GM18502 (cell line): ENCODE measurements around the gene ZNF280C.

Source experiments
- ATAC-seq: cut with Tn5 transposase; IDR thresholded peaks from one replicate; pipeline ENCODE4 v1.9.1; 2021; ENCODE audit warnings: mild to moderate bottlenecking; ENCODE audit not compliant: unreplicated experiment, poor library complexity

The ZNF280C gene

DNA sequence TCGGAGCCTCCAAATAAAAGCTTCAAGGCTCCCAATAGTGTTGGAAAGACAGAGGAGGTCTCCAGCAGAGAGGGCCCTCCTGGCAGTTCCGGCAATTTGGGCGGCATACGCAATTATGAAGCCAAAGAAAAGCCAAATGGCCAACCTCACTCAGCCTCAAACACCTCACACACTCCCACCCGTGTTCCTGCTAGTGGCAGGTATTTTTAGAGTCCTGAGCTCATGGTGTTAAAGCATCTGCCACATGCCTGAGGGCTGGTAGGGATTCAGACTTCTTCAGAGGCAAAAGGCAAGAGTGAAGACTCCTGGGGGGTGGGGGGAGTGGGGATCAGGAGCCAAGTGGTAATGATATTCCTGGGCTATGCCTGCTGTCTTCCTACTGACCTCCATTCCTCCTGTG lies 89.5 kb downstream of the ZNF280C start:
- ATAC-seq = no peak

DNA sequence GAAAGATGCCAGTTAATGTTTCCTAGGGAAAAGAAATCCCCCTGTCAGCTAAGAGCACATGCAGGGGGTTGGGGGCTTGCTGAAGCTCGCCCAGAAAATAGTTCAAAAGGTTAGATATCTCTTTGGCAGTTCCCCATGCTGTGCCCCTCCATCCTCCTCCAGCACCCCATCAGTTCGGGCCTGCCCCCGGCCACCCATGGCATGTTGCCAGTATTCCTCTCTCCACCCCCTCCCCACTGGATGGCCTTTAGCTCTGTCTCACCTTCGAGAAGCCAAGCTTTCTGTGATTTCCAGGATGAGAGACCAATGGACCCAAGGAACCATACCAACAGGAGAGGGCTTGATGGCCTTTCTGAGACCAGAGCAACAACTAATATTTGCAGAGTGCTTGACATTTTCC lies 91.8 kb downstream of the ZNF280C start:
- ATAC-seq = no peak

DNA sequence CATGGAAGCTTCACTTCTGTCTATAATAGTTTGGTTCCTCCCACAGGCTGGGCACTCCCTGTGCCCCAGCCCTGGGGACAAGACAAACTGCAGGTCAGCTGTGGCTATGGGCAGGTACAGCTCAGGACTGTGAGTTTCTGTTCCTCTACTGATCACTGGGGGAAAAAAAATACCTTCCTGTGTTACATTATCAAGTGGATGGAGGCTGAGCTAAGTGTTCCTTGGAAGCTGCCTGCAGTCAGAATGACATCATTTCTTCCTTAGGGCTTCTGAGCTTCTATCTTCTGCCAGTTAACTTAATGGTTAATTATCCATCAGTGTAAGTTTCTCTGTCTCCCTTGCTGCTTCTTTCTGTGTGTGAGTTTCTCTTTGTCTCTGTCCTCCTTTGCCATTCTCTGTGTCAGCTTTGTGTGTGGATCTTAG lies 92.3 kb downstream of the ZNF280C start:
- ATAC-seq = peak; percentile 74

DNA sequence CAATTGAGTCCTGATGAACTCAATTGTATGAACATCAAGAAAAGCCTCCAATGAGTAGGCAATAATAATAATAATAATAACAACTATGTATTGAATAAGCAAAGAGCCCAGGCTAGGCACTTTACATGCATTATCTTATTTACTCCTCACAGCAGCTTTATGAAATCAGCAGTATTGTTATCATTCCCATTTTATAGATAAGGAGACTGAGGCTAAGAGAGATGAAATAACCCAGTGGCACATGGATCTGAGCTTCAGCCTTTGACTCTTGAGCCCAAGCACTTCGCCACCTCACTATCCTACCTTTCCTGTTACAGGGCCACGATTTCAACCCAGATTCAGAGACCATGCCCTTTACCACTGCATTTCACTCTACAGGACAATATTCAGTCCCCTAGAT lies 93.8 kb downstream of the ZNF280C start:
- ATAC-seq = no peak

DNA sequence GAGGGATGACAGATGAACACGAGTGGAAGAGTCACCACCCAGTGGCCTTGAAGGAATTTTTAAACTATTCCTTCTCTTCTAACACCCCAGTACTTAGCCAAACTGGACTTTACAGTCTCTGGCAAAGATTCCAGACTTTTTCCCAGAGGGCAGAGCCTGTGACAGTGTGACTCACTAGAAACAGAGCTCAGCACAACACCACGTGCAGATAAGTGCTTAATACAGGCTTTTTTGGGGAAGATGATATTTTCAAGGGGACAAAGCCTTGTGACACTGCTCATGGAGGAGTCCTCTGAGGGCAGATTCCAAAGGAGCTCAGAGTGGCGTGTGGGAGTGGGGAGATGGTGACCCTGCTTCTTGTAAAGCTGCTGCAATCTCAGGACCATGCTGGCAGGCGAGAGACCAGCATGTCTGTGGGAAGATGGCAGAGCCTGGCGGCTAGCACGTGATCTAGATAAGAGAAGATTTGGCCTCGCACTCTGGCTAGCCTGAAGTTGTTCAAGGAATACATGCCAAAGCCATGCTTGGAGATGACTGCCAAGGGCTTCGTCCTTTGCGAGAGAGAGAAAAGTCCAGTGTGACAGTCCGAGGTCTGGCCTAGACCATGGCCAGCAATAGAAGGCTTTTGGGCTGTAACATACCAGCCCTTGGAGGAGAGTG lies 94.5 kb downstream of the ZNF280C start:
- ATAC-seq = no peak

DNA sequence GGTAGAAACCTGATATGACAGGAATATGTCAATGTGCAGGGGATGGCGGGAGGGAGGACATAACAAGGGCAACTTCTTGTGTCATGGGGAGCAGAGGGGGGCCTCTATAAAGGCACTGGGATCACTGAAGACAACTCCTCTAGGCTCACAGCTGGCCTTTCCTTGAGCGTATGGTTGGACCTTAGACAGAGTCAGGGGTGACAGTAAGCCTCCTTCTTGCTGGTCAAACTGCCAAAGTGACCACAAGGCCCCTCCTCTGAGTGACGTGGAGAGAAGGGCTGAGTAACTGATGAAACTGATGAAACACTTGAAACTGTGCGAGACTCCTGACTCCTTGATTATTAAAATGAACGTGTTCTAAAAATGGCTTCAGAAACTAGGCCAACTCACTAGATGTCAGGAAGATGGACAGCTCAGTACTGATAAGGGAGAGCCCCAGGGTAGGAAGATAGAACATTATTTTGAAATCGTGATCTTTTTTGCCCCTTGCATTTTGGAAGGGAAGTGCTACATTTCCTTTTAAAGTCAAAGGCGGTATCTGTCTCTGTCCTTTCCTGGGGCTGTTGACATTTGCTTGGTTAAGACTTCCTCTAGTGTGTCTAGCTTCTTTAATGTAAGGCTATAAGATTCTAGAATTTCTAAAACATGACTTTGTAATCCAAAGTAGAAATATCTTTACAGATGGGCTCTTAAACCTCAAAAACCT lies 95.4 kb downstream of the ZNF280C start:
- ATAC-seq = peak; percentile 36

DNA sequence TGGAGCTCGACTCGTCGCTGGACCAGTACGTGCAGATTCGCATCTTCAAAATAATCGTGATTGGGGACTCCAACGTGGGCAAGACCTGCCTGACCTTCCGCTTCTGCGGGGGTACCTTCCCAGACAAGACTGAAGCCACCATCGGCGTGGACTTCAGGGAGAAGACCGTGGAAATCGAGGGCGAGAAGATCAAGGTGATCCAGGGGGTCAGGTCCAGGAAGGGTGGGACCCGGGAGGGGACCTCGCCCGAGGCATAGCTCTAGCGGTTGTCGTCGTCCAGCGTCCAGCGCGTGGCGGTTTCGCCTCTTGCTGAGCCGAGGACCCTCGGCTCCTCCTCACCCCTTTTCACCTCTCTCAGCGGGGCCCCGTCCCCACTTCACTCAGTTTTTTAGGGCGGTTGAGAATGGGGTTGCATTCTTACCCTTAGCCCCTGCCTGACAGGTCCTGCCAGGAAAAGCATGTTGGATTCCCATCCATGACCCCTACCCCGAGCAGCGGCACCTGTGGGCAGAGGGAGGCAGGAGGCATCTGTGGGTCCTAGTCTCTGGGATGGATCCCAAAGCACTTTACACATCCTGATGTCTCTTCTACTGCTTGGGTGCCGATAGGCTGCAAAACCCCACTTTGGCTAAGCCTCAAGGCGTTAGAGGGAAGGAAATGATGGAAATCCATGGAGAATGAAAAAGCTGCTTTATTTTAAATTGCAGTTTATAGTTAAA lies 96.4 kb downstream of the ZNF280C start:
- ATAC-seq = no peak

DNA sequence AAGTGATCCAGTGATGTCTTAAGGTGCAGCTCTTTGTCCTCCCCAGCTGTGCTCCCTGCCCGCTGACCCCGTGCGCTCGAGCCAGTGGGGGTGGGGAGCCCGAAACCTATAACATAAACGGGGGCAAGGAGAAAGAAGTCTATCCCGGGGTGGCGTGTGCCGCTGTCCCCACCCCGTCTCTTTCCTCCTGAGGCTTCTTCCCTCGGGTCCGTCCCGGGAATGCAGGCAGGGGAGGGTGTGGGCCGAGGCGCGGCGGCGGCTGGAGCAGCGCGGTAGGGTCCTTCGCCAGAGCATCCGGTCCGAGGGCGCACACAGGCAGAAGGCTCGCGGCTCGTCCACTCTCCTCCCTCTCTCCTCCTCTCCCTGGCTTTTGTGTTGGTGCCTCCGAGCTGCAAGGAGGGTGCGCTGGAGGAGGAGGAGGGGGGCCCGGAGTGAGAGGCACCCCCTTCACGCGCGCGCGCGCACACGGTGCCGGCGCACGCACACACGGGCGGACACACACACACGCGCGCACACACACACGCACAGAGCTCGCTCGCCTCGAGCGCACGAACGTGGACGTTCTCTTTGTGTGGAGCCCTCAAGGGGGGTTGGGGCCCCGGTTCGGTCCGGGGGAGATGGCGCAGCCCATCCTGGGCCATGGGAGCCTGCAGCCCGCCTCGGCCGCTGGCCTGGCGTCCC lies 97.1 kb downstream of the ZNF280C start, which contains the start of gene RAB33A:
TSS of gene RAB33A (plus strand) at position 517 of the 681 bp plus-strand sequence. CDS start at position 618, 101 bp downstream.
- peak; percentile 14 for ATAC-seq

DNA sequence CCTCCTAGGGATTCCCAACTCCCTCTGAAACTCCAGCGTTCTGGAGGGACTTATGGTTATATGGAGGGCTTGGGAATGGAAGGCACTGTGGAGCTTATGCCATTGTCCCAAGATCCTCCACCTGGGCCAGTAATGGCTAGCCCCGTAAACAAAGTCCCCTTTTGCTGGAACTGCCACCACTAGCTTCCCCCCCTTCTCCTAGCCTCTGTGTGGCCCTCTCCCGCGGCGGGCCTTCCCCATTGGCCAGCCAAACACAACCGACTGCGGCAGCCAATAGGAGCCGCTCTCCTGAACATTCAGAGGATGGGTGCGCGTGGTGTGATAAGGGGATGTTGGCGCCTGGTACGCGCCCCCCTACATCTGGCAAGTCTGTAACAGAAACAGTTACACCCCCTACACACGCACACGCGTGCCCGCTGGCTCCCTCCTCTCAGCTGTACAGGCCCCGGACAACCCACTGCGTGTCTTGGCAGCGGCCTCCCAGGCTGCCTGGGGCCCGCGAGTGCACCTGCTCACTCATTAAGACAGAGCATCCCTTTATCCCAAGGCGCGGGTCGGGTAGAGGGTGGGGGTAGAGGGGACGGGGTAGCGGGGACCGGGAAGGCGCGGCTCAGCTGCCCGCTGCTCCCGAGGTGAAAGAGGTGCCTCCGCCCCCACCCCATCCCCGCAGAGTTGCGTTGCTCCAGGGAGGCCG lies 97.8 kb downstream of the ZNF280C start:
- peak; percentile 83 for ATAC-seq

DNA sequence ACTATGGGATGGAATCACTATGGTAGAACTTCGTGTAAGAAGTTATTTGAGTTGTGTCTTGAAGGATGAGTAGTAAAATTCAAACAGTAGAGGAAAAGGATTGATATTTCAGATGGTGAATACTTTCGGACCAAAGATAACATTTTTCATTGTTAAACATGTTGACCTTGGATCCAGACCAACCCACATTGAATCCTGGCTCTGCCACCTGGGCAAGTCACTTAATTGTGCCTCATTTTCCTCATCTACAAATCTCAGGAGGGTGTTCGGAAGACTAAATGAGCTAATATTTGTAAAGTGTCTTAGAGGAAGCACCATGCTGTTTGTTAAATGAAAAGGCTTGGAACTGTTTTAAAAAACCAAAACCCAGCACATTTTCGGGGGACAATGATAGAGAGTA lies 101.7 kb downstream of the ZNF280C start:
- ATAC-seq = no peak

DNA sequence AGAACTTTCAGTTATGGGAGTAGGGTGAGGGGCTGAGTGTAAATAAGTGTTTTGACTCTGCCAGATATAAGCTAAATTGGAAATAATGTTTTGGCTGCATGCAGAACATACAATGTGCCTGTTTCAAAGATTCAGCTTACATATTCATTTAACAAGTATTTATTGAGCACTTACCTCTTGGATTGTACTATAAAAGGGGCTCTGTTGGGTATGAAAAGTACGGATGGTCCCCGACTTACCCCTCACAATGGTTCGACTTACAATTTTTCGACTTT lies 102.3 kb downstream of the ZNF280C start:
- no peak for ATAC-seq

DNA sequence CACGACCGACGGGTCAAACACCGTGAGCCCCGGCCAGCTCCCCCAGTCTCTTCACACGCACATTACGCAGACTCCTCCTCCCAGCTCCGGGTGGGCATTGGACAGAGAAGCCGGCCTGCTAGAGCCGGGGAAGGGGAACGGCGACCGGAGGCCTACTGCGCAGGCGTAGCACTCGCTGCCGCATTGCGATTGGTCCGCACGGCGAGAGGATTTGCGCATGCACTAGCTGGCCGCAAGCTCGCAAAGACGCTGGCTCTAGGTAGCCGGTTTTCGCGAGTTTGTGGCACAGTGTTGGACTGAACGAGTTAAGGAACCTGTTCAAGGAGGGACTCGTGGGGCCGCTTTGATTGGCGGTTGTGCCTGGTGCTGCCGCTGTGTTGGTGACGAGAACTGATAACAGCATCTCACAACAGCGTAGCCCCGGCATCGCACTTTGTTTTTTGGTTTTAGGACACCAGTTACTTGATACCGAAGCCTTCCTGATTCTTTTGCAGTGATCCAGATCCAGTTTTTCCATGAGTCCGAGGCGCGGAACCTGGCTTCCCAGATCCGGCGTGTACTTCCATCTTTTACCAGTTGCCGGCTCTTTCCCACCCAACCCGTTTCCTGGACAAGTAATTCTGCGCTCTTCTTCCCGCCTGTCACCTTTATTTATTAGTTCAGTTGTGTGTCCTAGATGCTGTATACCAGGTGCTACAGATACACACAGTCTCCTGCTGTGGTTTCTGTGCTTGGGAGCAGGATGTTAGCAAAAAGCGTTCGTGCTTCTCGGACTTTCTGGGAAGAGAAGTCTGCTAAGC lies 102.8 kb downstream of the ZNF280C start, which contains the start of gene AIFM1:
TSS of gene AIFM1 (minus strand) at position 139 of the 800 bp plus-strand sequence. CDS start 185 bp downstream, outside the sequence.
- ATAC-seq = peak; percentile 90

DNA sequence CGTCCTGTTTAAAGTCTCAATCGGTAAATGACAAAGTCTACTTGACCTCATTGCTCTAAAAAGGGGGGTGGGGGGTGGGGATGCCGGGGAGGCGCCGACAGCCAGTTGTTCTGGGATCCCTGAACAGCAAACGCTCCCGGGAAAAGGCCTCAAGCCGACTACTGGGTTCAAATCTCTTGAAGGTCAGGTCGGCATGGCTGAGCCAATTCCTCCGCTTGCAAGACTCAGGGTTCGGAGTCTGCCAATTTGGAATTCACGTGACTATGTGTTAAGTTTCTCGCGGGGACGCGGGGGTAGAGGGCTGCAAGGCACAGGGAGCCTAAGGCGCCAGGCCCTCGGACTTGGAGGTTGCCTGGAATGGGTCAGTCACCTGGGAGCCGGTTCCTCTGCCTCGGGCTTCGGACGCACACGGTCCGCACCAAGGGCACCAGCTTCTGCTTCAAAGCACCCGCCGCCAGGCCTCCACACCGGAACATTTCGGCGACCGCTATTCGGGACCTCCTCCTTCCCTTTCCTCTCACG lies 103.5 kb downstream of the ZNF280C start:
- no peak for ATAC-seq

DNA sequence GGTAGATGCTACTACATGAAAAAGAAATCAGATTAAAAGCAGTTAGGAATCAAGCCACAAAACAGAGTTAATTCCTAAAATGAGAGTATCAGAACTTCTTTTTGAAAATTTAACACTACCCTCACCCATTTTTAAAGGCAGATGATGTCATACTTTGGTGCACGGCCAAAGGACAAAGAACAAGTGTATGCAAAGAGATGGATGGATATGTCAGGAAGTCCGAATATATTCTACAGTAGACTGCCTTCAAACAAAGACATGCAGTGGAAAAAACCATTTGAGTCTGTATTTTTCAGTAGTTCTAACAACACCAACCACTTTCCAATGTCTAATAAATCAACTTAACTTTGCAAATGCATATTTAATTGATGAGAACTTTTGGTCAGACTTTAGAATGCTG lies 105.3 kb downstream of the ZNF280C start:
- no peak for ATAC-seq

DNA sequence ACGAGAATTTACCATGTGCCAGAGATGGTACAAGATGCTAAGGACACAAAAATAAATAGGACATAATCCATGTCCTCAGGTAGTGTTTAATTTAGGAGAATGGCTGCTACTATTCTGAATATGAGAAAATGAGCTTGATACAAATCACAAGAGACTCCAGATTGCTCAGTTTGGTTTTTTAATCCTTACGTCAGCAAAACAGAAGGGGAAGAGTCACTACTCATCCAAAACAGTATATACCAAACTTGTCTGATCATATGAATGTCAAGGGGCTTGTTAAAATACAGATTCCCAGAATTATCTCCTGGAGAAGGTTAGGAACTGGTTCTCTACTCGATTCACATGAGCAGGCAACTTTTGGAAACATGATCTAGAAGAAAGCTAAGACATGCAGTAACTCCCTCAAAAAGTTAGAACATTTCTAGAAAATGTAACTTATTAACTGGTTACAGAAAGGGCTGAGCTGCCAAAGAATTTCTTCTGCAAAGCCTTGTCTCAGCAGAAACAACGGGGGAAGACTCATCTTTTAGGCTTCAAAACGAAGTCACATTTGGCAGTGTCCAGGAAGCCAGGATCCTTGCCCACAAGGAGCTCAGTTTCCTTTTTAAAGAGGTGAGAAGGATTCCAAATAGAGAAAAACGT lies 106.5 kb downstream of the ZNF280C start:
- ATAC-seq = no peak

DNA sequence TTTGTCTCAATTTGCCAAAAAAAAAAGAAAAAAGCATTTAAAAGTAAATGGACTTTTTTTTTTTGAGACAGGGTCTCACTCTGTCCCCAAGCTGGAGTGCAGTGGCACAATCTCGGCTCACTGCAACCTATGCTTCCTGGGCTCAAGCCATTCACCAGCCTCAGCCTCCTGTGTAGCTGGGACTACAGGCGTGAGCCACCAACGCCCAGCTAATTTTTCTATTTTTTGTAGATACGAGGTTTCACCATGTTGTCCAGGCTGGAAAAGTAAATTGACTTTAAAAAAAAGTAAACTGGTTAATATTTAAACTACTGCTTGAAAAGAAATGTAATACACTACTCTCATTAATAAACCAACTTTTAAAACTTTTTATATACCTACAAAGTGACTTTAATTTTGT lies 108.9 kb downstream of the ZNF280C start:
- ATAC-seq = no peak

DNA sequence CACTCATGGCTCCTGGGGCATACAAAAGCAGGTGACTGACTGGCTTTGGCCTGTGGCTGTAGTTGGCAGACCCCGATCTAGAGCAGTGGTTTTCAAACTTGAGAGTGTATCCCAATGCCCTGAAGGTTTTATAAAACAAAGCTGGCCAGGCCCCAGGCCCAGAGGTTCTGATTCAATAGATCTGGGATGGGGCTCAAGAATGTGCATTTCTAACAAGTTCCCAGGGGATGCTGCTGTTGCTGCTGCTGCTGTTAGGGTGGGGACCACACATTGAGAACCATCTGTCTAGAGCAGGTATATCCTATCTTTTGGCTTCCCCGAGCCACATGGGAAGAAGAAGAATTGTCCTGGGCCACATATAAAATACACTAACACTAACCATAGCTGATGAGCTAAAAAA lies 110.4 kb downstream of the ZNF280C start:
- ATAC-seq = no peak

DNA sequence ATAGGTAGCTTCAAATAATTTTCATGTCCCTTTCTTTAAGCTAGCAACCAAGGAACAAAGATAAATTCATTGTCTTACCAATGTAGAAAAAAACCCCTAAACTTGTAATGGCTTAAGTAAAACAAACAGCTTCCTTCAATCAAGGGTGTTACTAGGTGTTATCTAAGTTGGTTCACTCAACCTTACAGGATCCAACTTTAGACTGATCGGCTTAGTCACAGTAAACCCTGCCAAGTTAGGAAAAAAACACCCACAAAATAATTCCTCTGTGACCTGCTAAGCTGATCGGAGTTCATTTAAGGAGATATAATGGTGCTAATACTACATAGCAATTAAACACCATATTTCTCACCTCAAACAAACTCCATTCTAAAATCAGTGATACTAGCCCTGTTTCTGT lies 113.1 kb downstream of the ZNF280C start:
- ATAC-seq = no peak
